HepG2 (cell line): ENCODE results near the gene COL26A1. TPM values are rescaled to one million over a fixed set of nuclear protein-coding genes. Genes with fewer than 3 reads are reported as not detected.

Source experiments
- ATM ChIP-seq: fragments of 450-650 bp; IDR thresholded peaks from 2 replicates; pipeline ENCODE4 v1.7.1; 2017; ENCODE audit warnings: mild to moderate bottlenecking, borderline replicate concordance
- BCL6 ChIP-seq: IDR thresholded peaks from 2 replicates; pipeline ENCODE4 v1.6.1; 2016; ENCODE audit warnings: missing genetic modification reagents, missing compliant biosample characterization
- BCLAF1 ChIP-seq: fragments of 450-650 bp; IDR thresholded peaks from 2 replicates; pipeline ENCODE4 v1.6.1; 2017; ENCODE audit warnings: mild to moderate bottlenecking
- EHMT2 ChIP-seq: fragments of 200-600 bp; sonication (generic); IDR thresholded peaks from 2 replicates; pipeline ENCODE4 v1.7.0; 2017; ENCODE audit warnings: antibody characterized with exemption, low read depth, low read length, borderline replicate concordance
- MTF2 ChIP-seq: sonication (generic); formaldehyde crosslinking; IDR thresholded peaks from 2 replicates; pipeline ENCODE4 v1.5.0; 2020; ENCODE audit warnings: missing genetic modification reagents, borderline replicate concordance
- RAD21 ChIP-seq: fragments of 450-650 bp; formaldehyde crosslinking; IDR thresholded peaks from 2 replicates; pipeline ENCODE4 v1.5.0; 2020; ENCODE audit warnings: mild to moderate bottlenecking
- RBFOX2 ChIP-seq: fragments of 200-400 bp; formaldehyde crosslinking; IDR thresholded peaks from 2 replicates; pipeline ENCODE4 v1.6.1; 2017; ENCODE audit warnings: low read depth, mild to moderate bottlenecking, low read length
- SAP130 ChIP-seq: IDR thresholded peaks from 2 replicates; pipeline ENCODE4 v1.6.1; 2016; ENCODE audit warnings: low read depth
- SIX4 ChIP-seq: sonication (generic); formaldehyde crosslinking; IDR thresholded peaks from 2 replicates; pipeline ENCODE4 v1.4.0; 2020; ENCODE audit warnings: missing genetic modification reagents
- STAG1 ChIP-seq: sonication (generic); formaldehyde crosslinking; IDR thresholded peaks from 2 replicates; pipeline ENCODE4 v1.4.0; 2020; ENCODE audit warnings: missing genetic modification reagents
- TMF1 ChIP-seq: sonication (generic); formaldehyde crosslinking; IDR thresholded peaks from 2 replicates; pipeline ENCODE4 v1.8.1; 2022; ENCODE audit warnings: low read depth, missing genetic modification reagents
- U2AF1 ChIP-seq: fragments of 200-400 bp; formaldehyde crosslinking; optimal IDR thresholded peaks from 2 replicates; pipeline ENCODE3; 2017; ENCODE audit warnings: mild to moderate bottlenecking, low read depth, low read length
- ZFX ChIP-seq: sonication (generic); formaldehyde crosslinking; IDR thresholded peaks from 2 replicates; pipeline ENCODE4 v1.4.0; 2020; ENCODE audit warnings: mild to moderate bottlenecking, low read depth, missing genetic modification reagents, moderate library complexity
- ZNF460 ChIP-seq: sonication (generic); formaldehyde crosslinking; IDR thresholded peaks from 2 replicates; pipeline ENCODE4 v1.5.1; 2020; ENCODE audit warnings: missing genetic modification reagents, mild to moderate bottlenecking, borderline replicate concordance
- ZNF605 ChIP-seq: sonication (generic); formaldehyde crosslinking; IDR thresholded peaks from 2 replicates; pipeline ENCODE4 v1.8.0; 2022; ENCODE audit warnings: mild to moderate bottlenecking, missing genetic modification reagents
- ZNF678 ChIP-seq: sonication (generic); formaldehyde crosslinking; IDR thresholded peaks from 2 replicates; pipeline ENCODE4 v1.4.0; 2020; ENCODE audit warnings: mild to moderate bottlenecking, missing genetic modification reagents
- ZNF792 ChIP-seq: IDR thresholded peaks from 2 replicates; pipeline ENCODE4 v1.6.1; 2016
- ZNF839 ChIP-seq: sonication (generic); formaldehyde crosslinking; IDR thresholded peaks from 2 replicates; pipeline ENCODE4 v1.4.0; 2020; ENCODE audit warnings: missing genetic modification reagents, mild to moderate bottlenecking, borderline replicate concordance
- polyA plus RNA-seq, 8 experiments: library from polyadenylated mRNA; depleted of rRNA in 3 of 8; stranded (reverse) in 7 of 8; unstranded in 1 of 8; fragments of >200 nt; fragmentation: Illumina TruSeq in 4 of 8; extraction: Trizol in 4 of 8; gene quantifications; 2 replicates each; pipeline versions ENCODE4 v1.2.1 to v1.2.3, GENCODE V29; 2011 to 2016; ENCODE audit warnings: low read depth in 4 of 8, missing spikeins in 1 of 8, mixed read lengths in 1 of 8; ENCODE audit not compliant: insufficient read depth in 1 of 8
- total RNA-seq, 5 experiments: library from RNA; depleted of rRNA; stranded (reverse); fragments of >200 nt; fragmentation: Illumina TruSeq; extraction: Trizol; gene quantifications; 2 replicates each; pipeline ENCODE4 v1.2.3, GENCODE V29; 2016; ENCODE audit warnings: low read depth in 1 of 5
- TF ChIP-seq, protein P1 (sequence below): sonication (generic); formaldehyde crosslinking; IDR thresholded peaks from 2 replicates; pipeline ENCODE4 v1.5.1; 2020; ENCODE audit warnings: missing genetic modification reagents, mild to moderate bottlenecking, borderline replicate concordance
- TF ChIP-seq, protein P2 (sequence below): sonication (generic); formaldehyde crosslinking; IDR thresholded peaks from 2 replicates; pipeline ENCODE4 v1.4.0; 2020; ENCODE audit warnings: mild to moderate bottlenecking, missing genetic modification reagents
- TF ChIP-seq, protein P3 (sequence below): sonication (generic); formaldehyde crosslinking; IDR thresholded peaks from 2 replicates; pipeline ENCODE4 v1.8.0; 2022; ENCODE audit warnings: mild to moderate bottlenecking, missing genetic modification reagents, borderline replicate concordance
- TF ChIP-seq, protein P4 (sequence below): sonication (generic); formaldehyde crosslinking; IDR thresholded peaks from 2 replicates; pipeline ENCODE4 v1.4.0; 2020; ENCODE audit warnings: mild to moderate bottlenecking, missing genetic modification reagents

COL26A1 gene
- total and polyA plus RNA-seq, 2 of the 13 experiments (the other 11 are each of a cell fraction or from before 2014, with no cell fraction given) = 7.8 to 9.2 TPM

DNA sequence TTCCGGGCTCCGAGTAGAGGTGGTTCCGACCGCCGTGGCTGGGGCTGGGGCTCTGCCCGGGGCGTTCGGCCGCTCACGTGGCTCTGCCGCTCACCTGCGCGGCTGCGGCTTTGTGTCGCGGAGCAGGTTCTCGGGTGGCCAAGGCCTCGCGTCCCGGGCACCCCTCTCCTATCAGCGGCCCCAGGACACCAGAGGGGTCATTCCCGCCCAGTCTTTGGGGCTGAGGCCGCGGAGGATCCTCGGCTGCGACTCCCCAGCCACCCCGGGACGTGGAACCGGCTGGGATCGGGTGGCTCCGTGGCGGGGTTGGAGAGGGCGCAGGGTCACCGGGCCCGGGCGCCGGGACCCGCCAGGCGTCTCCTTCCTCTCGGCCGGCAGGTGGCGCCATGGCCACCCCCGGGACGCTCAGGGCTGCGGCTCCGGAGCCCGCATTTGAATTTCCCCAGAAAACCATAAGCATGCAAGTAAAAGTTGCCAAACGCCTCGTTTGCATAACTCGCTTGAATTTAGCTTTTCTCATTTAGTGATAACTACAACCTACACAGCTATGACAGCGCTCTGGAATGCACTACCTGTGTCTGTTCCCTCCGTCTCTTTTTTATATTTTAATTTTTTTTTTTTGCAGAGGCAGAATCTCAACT is 1.2 kb downstream of the COL26A1 start (continued):
- TF ChIP-seq STAG1 (CRISPR knock-in tag) = peak; percentile 86
- peak; percentile 35; the same call in 1 of the 2 replicates for TF ChIP-seq BCL6
- TF ChIP-seq, protein P1, sequence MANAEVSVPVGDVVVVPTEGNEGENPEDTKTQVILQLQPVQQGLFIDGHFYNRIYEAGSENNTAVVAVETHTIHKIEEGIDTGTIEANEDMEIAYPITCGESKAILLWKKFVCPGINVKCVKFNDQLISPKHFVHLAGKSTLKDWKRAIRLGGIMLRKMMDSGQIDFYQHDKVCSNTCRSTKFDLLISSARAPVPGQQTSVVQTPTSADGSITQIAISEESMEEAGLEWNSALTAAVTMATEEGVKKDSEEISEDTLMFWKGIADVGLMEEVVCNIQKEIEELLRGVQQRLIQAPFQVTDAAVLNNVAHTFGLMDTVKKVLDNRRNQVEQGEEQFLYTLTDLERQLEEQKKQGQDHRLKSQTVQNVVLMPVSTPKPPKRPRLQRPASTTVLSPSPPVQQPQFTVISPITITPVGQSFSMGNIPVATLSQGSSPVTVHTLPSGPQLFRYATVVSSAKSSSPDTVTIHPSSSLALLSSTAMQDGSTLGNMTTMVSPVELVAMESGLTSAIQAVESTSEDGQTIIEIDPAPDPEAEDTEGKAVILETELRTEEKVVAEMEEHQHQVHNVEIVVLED (CRISPR knock-in tag) = 0 out of 2 replicates have a peak, but pooled peaks have one; percentile 24
- TF ChIP-seq, protein P2, sequence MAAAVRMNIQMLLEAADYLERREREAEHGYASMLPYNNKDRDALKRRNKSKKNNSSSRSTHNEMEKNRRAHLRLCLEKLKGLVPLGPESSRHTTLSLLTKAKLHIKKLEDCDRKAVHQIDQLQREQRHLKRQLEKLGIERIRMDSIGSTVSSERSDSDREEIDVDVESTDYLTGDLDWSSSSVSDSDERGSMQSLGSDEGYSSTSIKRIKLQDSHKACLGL (CRISPR knock-in tag) = peak; percentile 44; the same call in 1 of the 2 replicates
- TF ChIP-seq ZNF678 (CRISPR knock-in tag) = no peak
- TF ChIP-seq ZNF839 (CRISPR knock-in tag) = 0 out of 2 replicates have a peak, but pooled peaks have one; percentile 67
- no peak for TF ChIP-seq U2AF1
- no peak for TF ChIP-seq ATM
- peak; percentile 68 for TF ChIP-seq ZFX (CRISPR knock-in tag)
- no peak for TF ChIP-seq ZNF460 (CRISPR knock-in tag)
- peak; percentile 91 for TF ChIP-seq RBFOX2
- TF ChIP-seq, protein P3, sequence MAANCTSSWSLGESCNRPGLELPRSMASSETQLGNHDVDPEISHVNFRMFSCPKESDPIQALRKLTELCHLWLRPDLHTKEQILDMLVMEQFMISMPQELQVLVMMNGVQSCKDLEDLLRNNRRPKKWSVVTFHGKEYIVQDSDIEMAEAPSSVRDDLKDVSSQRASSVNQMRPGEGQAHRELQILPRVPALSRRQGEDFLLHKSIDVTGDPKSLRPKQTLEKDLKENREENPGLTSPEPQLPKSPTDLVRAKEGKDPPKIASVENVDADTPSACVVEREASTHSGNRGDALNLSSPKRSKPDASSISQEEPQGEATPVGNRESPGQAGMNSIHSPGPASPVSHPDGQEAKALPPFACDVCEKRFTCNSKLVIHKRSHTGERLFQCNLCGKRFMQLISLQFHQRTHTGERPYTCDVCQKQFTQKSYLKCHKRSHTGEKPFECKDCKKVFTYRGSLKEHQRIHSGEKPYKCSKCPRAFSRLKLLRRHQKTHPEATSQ = no peak
- TF ChIP-seq EHMT2 = no peak
- TF ChIP-seq RAD21 (CRISPR knock-in tag) = peak; percentile 95
- TF ChIP-seq SAP130 (CRISPR knock-in tag) = peak; percentile 25; the same call in 1 of the 2 replicates
- peak; percentile 72; the same call in 1 of the 2 replicates for TF ChIP-seq MTF2
- TF ChIP-seq, protein P4, sequence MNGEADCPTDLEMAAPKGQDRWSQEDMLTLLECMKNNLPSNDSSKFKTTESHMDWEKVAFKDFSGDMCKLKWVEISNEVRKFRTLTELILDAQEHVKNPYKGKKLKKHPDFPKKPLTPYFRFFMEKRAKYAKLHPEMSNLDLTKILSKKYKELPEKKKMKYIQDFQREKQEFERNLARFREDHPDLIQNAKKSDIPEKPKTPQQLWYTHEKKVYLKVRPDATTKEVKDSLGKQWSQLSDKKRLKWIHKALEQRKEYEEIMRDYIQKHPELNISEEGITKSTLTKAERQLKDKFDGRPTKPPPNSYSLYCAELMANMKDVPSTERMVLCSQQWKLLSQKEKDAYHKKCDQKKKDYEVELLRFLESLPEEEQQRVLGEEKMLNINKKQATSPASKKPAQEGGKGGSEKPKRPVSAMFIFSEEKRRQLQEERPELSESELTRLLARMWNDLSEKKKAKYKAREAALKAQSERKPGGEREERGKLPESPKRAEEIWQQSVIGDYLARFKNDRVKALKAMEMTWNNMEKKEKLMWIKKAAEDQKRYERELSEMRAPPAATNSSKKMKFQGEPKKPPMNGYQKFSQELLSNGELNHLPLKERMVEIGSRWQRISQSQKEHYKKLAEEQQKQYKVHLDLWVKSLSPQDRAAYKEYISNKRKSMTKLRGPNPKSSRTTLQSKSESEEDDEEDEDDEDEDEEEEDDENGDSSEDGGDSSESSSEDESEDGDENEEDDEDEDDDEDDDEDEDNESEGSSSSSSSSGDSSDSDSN (CRISPR knock-in tag) = peak; percentile 78
- no peak for TF ChIP-seq TMF1
- 0 out of 2 replicates have a peak, but pooled peaks have one; percentile 14 for TF ChIP-seq ZNF605 (CRISPR knock-in tag)
- TF ChIP-seq ZNF792 (CRISPR knock-in tag) = no peak
- TF ChIP-seq BCLAF1 = no peak
- TF ChIP-seq SIX4 = no peak
